T-helper 1 cell treated with Interleukin-12 subunit alpha and Interleukin-12 subunit beta and Interleukin-4 antibody, amounts not matched to agents 30 ng/mL and 1 ng/mL, for 36 hours (primary cell): ENCODE data around the gene CNKSR2. TPM values are rescaled to one million over a fixed set of nuclear protein-coding genes. Genes with fewer than 3 reads are reported as not detected.

Source experiments
- intact Hi-C: fragments of 100-400 bp; cut with micrococcal nuclease; formaldehyde crosslinking; loops from one replicate; pipeline ENCODE4 v1.15.1; 2024
- total RNA-seq: library from RNA; stranded (reverse); gene quantifications from 2 replicates; pipeline ENCODE4 v1.2.3, GENCODE V29; 2022

CNKSR2 gene
- total RNA-seq, 1 donor from 2014 or later: 4.8 TPM

DNA sequence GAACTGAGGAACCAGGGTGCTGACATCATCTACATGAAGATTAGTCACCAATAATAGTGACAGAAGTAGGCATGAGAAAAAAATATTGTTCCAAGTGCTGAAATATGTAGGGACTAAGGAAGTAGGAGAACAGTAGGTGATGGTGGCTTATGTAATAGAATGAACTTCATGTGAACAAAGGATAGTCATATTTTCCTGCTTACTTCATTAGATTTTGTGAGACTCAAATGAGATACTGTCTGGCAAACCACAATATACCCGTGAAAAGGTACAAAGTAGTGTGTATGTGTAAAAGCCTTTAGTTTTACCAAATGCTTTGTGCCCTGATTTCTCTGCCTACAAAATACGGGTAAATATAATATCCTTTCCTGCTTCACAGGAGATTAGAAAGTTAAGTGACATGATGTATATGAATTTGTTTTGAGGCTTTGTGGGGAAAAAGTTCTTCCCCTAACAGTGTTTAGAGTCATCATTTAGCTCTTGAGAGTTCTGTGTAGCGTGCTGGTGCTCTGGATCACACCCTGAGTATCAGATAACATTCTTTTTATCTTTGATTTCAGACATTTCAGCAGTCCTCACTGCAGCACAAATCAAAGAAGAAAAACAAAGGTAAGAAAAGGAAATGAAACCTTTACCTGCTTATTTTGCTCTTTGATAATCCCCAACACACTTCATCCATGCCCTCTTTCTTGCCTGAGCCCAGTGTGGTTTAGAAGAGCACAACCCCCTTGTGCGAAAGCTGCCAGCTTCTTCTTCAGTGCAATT lies 216.0 kb downstream of the CNKSR2 start:
- intact Hi-C loops: no loop called here

DNA sequence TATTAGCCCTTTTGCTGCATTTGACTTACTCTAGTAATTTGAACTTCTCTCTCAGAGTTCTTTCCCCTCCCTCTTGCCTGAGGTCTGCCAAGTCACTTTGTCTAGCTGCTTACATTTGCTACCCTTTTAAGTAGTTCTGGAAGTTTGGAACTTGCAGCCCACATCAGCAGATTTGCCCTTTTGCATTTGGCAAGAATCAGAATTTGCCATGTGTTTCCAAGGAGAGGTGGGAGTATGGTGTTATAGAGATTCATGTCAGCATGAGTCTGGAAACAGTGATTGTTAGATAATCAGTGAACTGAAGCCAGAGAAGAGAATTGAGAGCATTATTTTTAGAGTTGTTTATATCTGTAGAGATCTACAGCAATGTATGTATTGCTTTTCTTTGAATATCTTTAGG lies 231.8 kb downstream of the CNKSR2 start:
- intact Hi-C loops: no loop called here

DNA sequence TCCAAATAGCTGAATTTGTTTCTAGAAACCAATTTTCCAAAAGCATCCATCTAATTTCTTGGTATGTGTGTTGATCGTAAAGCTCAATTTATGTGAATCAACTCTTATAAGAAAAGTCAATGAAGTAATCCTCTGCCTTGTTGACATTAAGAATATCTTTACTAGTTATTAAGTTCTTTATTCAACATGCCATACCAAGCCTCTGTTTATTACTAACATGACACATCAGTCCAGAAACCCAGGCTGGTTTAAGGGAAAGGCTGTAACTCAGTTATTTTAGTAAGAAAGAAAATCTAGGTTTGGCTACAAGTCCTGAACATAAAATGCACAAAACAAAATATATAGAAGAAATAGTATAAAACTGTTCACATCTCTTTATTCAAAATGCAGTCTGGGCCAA lies 235.9 kb downstream of the CNKSR2 start:
- intact Hi-C loops: no loop called here

DNA sequence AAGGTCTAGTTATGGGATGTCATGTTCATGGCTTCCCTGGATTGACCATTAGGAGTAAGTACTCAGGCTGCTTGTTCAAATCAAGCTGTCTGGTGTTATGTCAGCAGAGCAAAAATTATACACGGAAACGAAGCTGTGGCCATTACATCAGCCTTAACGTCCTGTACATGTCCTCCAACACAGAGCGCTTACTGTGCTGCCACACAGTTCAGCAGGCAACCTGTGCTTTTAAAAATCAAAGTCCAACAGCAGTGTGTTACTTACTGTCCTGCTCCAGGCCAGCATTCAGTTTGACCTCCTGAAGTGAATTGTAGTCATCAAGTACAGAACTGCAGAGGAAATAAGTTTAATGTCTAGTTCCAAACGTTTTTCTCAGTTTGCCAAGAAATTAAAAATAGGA lies 237.9 kb downstream of the CNKSR2 start:
- intact Hi-C loops: no loop called here

DNA sequence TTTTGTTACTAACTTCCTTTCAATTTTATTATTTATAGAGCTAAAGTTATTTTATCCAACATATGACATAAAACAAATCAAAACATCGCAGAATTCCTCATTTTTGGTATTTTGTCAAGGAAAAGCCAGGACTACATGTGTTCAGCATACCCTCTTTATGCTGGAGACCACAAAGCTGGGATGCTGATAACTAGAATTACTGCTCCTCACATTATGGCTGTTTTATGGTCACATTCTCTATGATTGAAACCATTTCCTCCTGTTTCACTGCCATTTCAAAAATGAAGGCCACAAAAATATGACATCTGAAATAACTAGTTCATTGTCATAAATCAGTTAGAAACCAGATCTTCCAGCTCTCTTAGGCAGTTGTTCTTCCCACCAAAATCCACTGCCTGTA lies 242.2 kb downstream of the CNKSR2 start:
- intact Hi-C loops: no loop called here

DNA sequence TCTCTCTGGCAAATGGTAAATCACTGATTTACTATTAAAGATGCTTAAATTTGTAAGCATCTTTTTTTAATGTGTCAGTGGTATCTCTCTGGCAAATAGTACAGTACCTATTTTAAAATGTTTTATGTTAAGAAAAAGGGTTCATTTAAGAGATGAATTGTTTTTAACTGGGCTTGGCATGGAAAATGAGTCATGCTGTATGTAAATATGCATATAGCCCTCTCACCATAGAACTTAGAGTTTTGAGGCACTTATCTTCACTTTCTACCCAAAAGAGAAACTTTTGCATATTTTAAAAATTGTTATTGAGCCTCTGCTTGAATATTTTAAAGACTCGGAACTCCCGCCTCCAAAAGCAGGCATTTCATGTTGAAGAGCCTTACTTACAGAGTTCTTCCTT lies 246.0 kb downstream of the CNKSR2 start:
- intact Hi-C loops: no loop called here

DNA sequence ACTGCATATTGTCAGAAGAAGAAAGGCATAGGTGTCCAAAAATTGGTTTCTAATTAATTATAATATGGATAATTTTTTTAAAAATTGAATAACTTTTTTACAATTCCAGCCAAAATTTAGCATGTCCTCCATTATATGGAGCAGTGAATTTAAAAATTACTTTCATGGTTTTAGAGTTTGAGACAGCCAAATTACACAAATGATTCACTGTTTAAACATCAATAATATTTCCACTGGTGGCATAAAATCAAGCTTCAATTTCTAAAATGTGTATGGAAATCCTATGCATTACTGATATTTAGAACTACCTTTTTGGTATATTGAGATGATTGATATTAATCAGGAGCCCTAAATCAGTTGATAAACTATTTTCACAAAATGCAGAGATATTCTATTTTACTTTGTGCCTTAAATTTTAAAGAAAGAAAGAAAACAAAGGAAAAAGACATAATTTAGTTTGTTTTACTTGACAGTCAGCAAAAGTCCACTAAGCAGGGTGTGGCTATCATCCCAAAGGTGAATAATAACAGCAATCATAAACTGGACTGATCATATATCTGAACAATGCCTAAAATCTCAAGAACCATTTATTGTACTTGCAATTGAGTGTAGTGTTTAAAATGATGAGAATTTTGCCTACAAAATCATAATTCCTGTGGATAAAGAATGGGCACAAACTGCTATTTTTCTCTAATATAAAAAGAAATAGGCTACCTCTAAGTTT lies 249.7 kb downstream of the CNKSR2 start:
- intact Hi-C loops: no loop called here

DNA sequence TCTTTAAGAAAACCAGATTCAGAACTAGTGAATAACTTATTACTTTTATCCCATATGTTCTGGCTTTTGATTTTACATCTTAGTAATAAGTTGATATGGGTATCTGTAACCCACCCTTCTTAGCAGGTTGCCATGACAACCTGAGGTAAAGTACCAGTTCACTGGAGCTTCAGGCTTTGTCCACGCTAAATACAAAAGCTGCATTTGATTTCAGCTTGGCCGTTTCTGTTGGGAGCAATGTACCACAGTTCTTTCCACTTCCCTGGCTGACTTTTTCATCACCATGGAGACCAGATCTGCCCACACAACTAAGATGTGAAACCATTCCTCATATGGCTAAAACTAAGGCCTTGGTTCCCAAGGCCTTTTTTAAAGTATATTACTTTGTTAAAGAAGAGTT lies 257.8 kb downstream of the CNKSR2 start:
- intact Hi-C loops: no loop called here

DNA sequence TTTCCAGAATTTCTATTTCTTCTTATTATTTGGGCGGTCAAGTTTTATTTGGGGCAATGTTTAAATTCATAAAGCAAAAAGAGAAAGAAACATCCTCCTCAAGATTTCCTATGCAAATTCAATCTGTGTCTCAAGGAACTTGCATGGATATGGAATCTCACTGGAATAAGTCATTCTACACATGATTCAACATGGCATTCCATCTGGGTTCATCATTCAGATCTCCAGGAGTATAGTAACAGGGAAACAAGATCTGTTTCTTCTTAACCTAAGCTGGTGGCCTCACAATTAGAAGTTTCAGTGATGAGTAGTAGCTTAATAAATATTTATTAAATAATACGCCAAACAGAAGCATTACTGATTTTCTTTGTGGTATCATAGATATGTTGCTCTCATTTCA lies 264.1 kb downstream of the CNKSR2 start:
- intact Hi-C loops: no loop called here

DNA sequence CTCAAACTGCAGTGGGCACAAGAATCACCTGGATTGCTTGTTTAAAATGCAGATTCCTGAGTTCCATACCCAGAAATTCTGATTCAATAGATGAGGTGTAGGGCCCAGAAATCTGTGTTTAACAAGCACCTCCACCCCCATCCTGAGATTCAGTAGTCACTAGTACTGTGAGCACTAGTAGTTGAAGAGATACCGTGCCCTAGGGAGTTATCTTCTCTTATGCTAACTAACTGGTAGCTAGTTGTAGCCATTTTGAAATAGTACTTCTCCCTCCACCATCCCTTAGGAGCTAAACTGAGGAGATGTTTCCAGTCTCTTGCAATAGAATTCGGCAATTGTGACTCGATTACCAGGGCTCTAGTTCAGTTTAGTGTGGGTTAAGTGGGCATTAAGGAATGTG lies 265.6 kb downstream of the CNKSR2 start:
- intact Hi-C loops: no loop called here

DNA sequence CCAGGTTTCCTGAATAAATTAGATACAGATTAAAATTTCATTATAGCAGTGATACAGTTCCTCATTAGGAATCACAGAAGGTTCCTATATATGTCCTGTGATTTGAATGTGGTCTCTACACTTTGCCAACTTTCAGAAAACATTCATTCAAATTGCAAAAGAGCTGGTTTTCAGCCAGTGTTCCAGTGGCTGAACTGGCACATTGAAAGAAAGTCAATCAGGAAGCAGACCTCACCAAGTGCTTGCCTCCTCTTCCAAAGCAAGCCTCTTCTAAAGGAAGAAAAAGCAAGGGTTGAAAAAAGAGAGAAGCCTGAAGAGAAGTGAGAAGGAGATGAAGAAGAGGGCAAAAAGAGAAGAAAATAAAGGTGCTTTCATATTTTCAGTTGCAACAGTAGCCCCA lies 271.2 kb downstream of the CNKSR2 start:
- intact Hi-C loops: no loop called here

DNA sequence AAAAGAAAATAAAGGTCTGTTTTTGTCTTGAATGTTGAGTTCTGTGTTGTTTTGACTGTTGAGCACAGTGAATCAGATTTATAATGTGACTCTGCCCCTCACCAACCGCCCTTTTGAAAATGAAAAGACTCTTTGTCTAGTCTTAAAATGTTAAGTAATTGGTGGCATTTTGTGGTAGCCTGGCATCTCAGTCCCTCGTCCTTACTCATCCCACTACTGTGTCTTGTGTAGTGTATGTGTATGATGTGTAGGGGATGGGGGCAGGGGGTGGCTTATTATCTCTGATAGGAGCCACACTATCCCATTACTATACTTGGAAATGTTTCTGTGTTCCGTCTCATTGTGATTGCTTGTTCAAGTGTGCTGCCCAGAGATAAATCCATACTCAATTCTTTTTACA lies 271.7 kb downstream of the CNKSR2 start:
- intact Hi-C loops: no loop called here

DNA sequence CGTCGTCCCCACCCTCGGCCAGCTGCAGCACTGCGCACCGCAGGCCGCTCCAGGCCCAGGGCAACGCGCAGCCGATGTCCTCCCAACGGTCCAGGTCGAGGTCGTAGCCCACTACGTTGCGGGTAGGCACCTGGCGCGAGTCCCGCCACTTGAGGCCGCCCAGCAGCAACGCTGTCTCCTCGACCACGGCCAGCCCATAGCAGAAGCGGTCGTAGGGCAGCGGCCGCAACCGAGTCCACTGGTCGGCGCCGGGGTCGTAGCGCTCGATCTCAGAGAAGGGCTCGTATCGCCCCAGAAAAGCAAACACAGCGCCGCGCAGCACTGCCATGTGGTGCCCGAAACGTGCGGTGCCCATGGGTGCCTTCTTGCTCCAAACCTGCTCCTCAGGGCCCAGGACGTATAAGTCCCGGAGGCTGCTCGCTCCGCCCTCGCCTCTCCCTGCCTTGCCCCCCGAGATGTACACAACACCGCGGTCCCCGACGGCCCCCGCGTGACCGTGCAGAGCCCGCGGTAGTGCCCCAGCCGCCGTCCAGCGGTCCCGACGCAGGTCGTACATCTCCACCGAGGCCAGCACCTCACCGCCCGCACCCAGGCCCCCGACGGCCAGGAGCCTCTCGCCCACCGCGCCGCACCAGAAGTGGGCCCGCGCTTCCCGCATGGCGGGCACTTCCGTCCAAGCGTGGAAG lies 281.8 kb downstream of the CNKSR2 start:
- intact Hi-C loops: no loop called here

DNA sequence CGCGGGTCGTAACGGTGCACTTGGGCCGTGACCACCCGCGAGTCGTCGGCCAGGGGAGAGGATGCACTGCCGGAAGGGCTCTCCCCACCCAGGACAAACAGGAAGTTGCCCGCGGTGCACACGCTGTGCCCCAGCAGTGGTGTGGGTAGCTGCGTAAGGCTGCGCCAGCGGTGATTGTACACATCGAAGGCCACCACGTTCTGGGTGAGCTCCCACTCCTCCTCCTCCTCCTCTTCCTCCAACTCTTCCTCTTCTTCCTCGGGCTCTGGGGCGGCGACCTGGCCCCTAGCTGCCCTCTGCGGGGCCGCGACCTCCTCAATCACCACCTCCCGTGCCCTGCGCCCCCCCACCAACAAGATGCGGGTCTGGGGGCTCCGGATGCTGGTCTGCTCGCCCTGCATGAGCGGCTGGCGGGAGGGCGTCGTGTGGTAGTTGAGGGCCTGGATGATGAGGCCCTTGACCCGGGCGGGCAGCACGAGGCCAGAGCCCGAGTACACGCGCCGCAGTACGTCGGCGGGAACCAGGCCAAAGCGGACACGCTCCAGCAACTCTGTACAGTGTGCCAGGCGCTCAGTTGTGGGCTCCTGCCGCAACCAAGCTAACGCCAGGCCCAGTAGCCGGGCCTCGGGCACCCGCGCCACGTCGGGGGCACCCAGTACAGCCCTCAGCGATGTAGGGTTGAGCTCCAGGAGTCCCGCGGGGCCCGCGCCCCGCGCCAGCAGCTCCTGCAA lies 282.5 kb downstream of the CNKSR2 start:
- intact Hi-C loops: no loop called here

DNA sequence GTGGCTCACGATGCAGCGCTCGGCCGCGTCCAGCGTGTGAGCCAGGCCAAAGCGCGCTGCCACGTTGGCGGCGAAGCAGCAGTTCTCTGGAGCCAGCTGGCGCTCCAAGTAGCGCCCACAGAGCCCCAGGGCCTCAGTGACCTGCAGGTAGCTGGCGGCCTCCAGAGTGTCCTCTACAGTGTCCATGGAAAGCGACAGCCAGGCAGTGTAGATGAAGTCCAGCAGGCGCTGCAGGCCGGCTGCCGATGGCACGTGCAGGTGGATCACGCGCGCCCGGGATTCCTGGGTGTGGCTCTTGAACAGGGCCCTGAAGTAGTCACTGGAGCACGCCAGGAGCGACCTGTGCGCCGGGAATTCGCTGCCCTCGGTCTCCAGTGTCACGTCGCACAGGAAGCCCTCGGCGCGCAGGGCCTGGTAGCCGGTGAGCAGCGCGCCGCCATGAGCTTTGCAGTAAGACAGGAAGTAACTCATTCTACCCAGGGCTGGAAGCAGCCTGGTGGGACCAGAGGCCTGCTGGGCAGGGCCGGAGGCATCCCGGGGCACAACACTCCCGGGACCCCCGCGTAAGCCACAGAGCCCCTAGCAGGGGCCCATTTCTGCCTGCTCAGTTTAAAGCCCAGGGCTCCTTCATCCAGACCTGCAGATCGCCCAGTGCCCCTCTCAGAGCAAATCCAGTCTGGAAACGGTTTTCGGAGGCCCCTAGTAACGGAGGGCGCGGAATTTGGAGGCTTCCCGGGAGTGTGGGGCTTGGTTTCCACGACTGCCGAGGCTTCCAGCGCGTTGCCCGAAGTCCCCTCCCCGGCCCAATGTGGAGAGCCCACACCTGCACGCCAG lies 283.3 kb downstream of the CNKSR2 start:
- intact Hi-C loops: no loop called here

DNA sequence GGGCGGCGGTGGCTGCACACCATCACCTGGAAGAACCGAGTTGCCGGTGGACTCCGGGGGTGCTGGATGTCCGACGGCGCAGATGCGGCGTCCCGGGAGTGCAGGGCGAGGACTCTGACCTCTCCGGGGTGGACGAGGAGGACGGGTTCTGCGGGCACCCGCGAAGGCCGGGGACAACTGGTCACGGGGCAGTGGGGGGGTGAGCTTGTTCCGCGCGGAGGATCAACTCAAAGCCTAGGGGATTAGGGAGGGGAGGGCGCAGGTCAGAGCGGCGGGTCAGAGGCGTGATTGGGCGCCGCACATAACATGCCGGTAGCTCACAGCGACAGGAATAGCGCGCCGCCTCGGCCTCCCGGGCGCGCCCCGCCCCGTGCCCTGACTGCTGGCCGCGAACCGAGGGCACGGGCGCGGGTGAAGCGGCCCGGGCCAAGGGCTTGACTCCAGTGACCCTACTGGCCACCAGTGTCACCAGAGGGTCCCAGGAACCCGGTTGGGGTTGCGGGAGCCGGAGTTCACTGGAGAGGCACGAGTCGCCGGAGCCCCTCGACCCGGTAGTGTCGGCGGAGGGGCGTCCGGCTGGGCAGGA lies 284.0 kb downstream of the CNKSR2 start, which contains the start of gene KLHL34:
Gene KLHL34 (minus strand): TSS at position 179 of the 586 bp plus-strand sequence. CDS start 542 bp downstream, outside the sequence.
- intact Hi-C loops: no loop called here

DNA sequence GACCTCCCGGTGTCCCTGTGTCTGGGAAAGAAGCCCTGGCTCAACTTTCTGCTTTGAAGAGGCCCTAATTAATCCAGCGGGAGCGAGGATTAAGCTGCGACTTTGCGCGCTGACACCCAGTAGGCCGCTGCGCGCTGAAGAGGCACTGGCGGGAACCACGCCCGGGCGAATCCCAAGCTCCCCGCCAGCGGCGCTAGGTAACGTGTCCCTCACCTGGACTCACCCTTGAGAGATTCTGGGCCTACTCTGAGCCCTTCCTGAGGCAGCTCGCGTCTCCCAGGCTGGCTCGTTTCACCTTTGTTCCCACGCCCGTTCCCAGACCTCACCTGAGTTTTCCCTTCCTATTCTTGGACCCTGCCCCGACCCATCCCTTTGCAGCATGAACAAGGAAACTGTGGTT lies 284.5 kb downstream of the CNKSR2 start:
- intact Hi-C loops: no loop called here

DNA sequence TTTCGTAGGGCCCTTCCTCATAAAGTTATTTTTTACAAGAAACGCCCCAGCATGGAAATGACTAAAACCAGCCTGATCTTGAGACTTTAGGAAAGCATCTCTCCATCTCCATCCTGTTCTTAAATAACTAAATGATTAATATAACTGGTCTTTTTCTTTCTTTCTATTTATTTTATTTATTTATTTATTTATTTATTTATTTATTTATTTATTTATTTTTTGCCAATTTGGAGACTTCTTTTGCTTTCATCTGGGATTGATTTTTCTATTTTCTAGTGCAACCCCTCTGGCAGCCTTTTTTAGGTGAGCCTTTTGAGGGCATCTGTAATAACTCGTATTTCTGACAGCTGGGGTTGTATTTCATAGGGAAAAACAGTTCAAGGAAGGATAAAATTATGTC lies 285.1 kb downstream of the CNKSR2 start:
- intact Hi-C loops: no loop called here

DNA sequence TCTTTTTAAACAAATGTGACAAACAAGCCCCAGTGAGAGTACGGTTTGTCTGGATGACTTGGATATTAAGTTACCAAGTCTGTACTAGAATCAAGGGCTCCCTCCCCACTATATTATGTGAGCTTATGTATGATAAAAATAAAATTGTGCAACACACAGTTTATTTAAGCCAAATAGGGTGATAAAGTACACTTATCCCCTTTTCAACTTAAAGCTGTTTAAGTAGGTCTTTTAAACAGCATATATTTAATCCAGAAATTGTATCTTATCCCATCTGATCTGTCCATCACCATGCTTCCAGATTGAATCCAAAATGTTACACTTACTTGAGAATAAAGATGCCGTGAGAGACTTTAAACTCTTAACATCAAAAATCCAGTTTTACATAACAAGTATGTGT lies 285.9 kb downstream of the CNKSR2 start:
- intact Hi-C loops: no loop called here

DNA sequence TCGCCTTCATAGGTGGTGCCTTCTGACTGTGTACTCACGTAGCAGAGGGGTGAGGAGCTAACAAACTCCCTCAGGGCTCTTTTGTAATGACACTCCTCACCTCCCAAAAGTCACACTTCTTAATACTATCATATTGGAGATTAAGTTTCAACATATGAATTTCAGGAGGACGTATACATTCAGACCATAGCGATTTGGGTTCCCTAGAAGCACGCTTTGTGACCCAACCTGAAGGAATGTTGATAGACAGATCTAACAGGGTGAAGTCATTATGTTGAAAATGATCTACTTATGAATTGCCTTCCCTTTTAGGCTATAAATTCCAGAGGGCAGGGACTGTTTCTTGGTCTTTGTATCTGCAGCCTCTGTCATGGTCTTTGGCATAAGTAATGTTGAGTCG lies 287.1 kb downstream of the CNKSR2 start:
- intact Hi-C loops: no loop called here
